ENCODE data around the gene MAP3K14.

GRCh38 chr17:45225964-45226530 lies 90.8 kb downstream of the MAP3K14 start:
- TF ChIP-seq, protein P1, sequence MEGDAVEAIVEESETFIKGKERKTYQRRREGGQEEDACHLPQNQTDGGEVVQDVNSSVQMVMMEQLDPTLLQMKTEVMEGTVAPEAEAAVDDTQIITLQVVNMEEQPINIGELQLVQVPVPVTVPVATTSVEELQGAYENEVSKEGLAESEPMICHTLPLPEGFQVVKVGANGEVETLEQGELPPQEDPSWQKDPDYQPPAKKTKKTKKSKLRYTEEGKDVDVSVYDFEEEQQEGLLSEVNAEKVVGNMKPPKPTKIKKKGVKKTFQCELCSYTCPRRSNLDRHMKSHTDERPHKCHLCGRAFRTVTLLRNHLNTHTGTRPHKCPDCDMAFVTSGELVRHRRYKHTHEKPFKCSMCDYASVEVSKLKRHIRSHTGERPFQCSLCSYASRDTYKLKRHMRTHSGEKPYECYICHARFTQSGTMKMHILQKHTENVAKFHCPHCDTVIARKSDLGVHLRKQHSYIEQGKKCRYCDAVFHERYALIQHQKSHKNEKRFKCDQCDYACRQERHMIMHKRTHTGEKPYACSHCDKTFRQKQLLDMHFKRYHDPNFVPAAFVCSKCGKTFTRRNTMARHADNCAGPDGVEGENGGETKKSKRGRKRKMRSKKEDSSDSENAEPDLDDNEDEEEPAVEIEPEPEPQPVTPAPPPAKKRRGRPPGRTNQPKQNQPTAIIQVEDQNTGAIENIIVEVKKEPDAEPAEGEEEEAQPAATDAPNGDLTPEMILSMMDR (IDR thresholded peaks at IDR 0.05 in 2 of 3, conservative IDR thresholded peaks at IDR 0.05 in 1 of 3; ENCODE audit: borderline replicate concordance in 1 of 3, insufficient read depth in 1 of 3, low read depth in 2 of 3, low read length in 2 of 3): no peak
- no peak for TF ChIP-seq EZH2 (IDR thresholded peaks at IDR 0.05)
- no peak for TF ChIP-seq ZFX (IDR thresholded peaks at IDR 0.05)
- no peak for TF ChIP-seq RAD21 (IDR thresholded peaks at IDR 0.05; ENCODE audit: low read depth)
- no peak for TF ChIP-seq CEBPB (IDR thresholded peaks at IDR 0.05; ENCODE audit: low read depth)
- no peak for TF ChIP-seq FOSL1 (IDR thresholded peaks at IDR 0.05; ENCODE audit: low read depth)
- no peak for TF ChIP-seq POLR2AphosphoS5 (IDR thresholded peaks at IDR 0.05; ENCODE audit: low read depth, low read length)
- no peak for TF ChIP-seq JUND (IDR thresholded peaks at IDR 0.05)

Measured in HCT116 (cell line).